WTC11 (cell line): Measurements from ENCODE around the gene SENP5. TPM values are rescaled to one million over a fixed set of nuclear protein-coding genes. Genes with fewer than 3 reads are reported as not detected.

ENCODE experiments used
- ATAC-seq: fragments of 200-7000 bp; cut with Tn5 transposase; 2 replicates; pipeline ENCODE4 v1.10.0; 2021; ENCODE audit warnings: mild to moderate bottlenecking, moderate library complexity
- CTCF ChIA-PET: fragments of 300-600 bp; sonication (Branson Sonifier 250); formaldehyde crosslinking; loops from one replicate; lab custom pipeline; 2021; ENCODE audit warnings: antibody characterized with exemption; lab: Charles Lee
- POLR2A ChIA-PET: fragments of 350-600 bp; sonication (Branson Sonifier 250); formaldehyde crosslinking; loops from one replicate; lab custom pipeline; 2021; ENCODE audit warnings: antibody characterized with exemption; lab: Charles Lee
- DNase-seq: peaks from one replicate; pipeline ENCODE4 v3.0.0; 2021; ENCODE audit warnings: low spot score
- H3K27ac Mint-ChIP-seq: 2 replicates; pipeline ENCODE4 v1.8.0; 2021; ENCODE audit warnings: mixed read lengths
- H3K27me3 Mint-ChIP-seq: 2 replicates; pipeline ENCODE4 v1.8.0; 2021; ENCODE audit warnings: low read depth, mild to moderate bottlenecking, moderate library complexity, mixed read lengths
- H3K36me3 Mint-ChIP-seq: 2 replicates; pipeline ENCODE4 v1.8.0; 2021; ENCODE audit warnings: mixed read lengths
- H3K4me1 Mint-ChIP-seq: 2 replicates; pipeline ENCODE4 v1.8.0; 2022; ENCODE audit warnings: mixed read lengths
- H3K4me3 Mint-ChIP-seq: 2 replicates; pipeline ENCODE4 v1.8.0; 2021; ENCODE audit warnings: mild to moderate bottlenecking, moderate library complexity, mixed read lengths
- H3K9me3 Mint-ChIP-seq: 2 replicates; pipeline ENCODE4 v1.8.0; 2021; ENCODE audit warnings: mixed read lengths
- CREB1 ChIP-seq: sonication (generic); formaldehyde crosslinking; IDR thresholded peaks from 2 replicates; pipeline ENCODE4 v1.8.0; 2023; ENCODE audit warnings: mild to moderate bottlenecking, missing genetic modification reagents
- EMX1 ChIP-seq: fragments of 250-450 bp; sonication (Bioruptor Pico); IDR thresholded peaks from 2 replicates; pipeline ENCODE4 v1.8.0; 2021; ENCODE audit warnings: mild to moderate bottlenecking
- GABPB1 ChIP-seq: sonication (generic); formaldehyde crosslinking; IDR thresholded peaks from 2 replicates; pipeline ENCODE4 v1.8.1; 2023; ENCODE audit warnings: mild to moderate bottlenecking, missing genetic modification reagents
- NFE2L1 ChIP-seq: sonication (generic); formaldehyde crosslinking; IDR thresholded peaks from 2 replicates; pipeline ENCODE4 v1.8.1; 2023; ENCODE audit warnings: missing genetic modification reagents
- TCF7 ChIP-seq: sonication (generic); formaldehyde crosslinking; IDR thresholded peaks from 2 replicates; pipeline ENCODE4 v1.8.0; 2022; ENCODE audit warnings: mild to moderate bottlenecking, low read depth, missing genetic modification reagents, moderate library complexity
- TEAD1 ChIP-seq: sonication (generic); formaldehyde crosslinking; IDR thresholded peaks from 2 replicates; pipeline ENCODE4 v1.8.0; 2022; ENCODE audit warnings: mild to moderate bottlenecking, missing genetic modification reagents
- ZNF232 ChIP-seq: sonication (generic); formaldehyde crosslinking; IDR thresholded peaks from 2 replicates; pipeline ENCODE4 v1.8.0; 2022; ENCODE audit warnings: mild to moderate bottlenecking, missing genetic modification reagents
- ZNF317 ChIP-seq: sonication (generic); formaldehyde crosslinking; IDR thresholded peaks from 2 replicates; pipeline ENCODE4 v1.8.1; 2023; ENCODE audit warnings: low read depth, mild to moderate bottlenecking, moderate library complexity, missing genetic modification reagents, borderline replicate concordance
- ZNF396 ChIP-seq: fragments of 250-450 bp; sonication (Bioruptor Pico); IDR thresholded peaks from 2 replicates; pipeline ENCODE4 v1.8.0; 2021; ENCODE audit warnings: mild to moderate bottlenecking, moderate library complexity, borderline replicate concordance
- ZNF423 ChIP-seq: fragments of 250-450 bp; sonication (Bioruptor Pico); IDR thresholded peaks from 2 replicates; pipeline ENCODE4 v2.1.2; 2022; ENCODE audit warnings: mild to moderate bottlenecking, moderate library complexity
- total RNA-seq: library from RNA; stranded (reverse); gene quantifications from 3 replicates; pipeline ENCODE4 v1.2.3, GENCODE V29; 2021
- TF ChIP-seq, protein P1 (sequence below): fragments of 250-450 bp; sonication (Bioruptor Pico); IDR thresholded peaks from 2 replicates; pipeline ENCODE4 v1.9.0; 2021; ENCODE audit warnings: mild to moderate bottlenecking
- TF ChIP-seq, protein P2 (sequence below): sonication (generic); formaldehyde crosslinking; IDR thresholded peaks from 2 replicates; pipeline ENCODE4 v1.8.1; 2022; ENCODE audit warnings: mild to moderate bottlenecking, missing genetic modification reagents, moderate library complexity, borderline replicate concordance
- TF ChIP-seq, protein P3 (sequence below): sonication (generic); formaldehyde crosslinking; IDR thresholded peaks from 2 replicates; pipeline ENCODE4 v1.8.0; 2023; ENCODE audit warnings: missing genetic modification reagents, mild to moderate bottlenecking, borderline replicate concordance
- TF ChIP-seq, protein P4 (sequence below): sonication (generic); formaldehyde crosslinking; IDR thresholded peaks from 2 replicates; pipeline ENCODE4 v1.8.0; 2022; ENCODE audit warnings: mild to moderate bottlenecking, missing genetic modification reagents
- TF ChIP-seq, protein P5 (sequence below): sonication (generic); formaldehyde crosslinking; IDR thresholded peaks from 2 replicates; pipeline ENCODE4 v1.8.1; 2022; ENCODE audit warnings: mild to moderate bottlenecking, moderate library complexity, missing genetic modification reagents
- TF ChIP-seq, protein P6 (sequence below): fragments of 250-450 bp; sonication (Bioruptor Pico); IDR thresholded peaks from 2 replicates; pipeline ENCODE4 v1.9.0; 2021; ENCODE audit warnings: mild to moderate bottlenecking, borderline replicate concordance
- TF ChIP-seq, protein P7 (sequence below): sonication (generic); formaldehyde crosslinking; conservative IDR thresholded peaks from 2 replicates; pipeline ENCODE4 v1.8.1; 2023; ENCODE audit warnings: mild to moderate bottlenecking, low read depth, missing genetic modification reagents, moderate library complexity
- TF ChIP-seq, protein P8 (sequence below): sonication (generic); formaldehyde crosslinking; IDR thresholded peaks from 2 replicates; pipeline ENCODE4 v1.8.1; 2022; ENCODE audit warnings: low read depth, mild to moderate bottlenecking, moderate library complexity, missing genetic modification reagents, borderline replicate concordance

The SENP5 gene
- total RNA-seq, 1 experiment from 2014 or later: 30.8 TPM

DNA sequence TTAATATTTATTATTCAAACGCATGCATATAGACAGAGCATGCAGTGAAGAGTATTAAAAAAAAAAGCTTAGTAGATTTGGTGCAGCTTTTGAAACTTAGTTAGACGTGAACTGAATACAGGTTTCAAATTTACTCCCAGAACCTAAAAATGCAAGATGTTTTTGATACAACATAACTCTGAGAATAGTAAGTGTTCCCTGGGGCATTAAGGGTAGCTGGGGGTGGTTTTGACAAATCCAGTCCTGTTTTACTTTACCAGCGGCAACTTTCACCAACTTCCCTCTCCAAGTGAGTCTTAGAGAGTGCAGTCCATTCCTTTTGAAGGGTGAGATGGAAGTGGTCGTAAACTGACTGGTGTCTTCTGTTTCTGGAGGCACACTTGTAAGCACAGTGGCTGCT, 63.4 kb downstream of the SENP5 start:
- ChIA-PET POLR2A (no interaction called here), CTCF (interaction anchor here (1.3 kb wide), 1 partner anchor 322 kb away, joined by 4 read pairs; no protein-coding TSS in a partner anchor)
- peaks cover 42% of the 10 kb centered on the region for H3K36me3 Mint-ChIP-seq
- H3K4me3 Mint-ChIP-seq: no peak overlapping the region
- ATAC-seq (no peak), DNase-seq (no peak)
- no peak for TF ChIP-seq ZNF232 (CRISPR knock-in tag)
- TF ChIP-seq, protein P1, sequence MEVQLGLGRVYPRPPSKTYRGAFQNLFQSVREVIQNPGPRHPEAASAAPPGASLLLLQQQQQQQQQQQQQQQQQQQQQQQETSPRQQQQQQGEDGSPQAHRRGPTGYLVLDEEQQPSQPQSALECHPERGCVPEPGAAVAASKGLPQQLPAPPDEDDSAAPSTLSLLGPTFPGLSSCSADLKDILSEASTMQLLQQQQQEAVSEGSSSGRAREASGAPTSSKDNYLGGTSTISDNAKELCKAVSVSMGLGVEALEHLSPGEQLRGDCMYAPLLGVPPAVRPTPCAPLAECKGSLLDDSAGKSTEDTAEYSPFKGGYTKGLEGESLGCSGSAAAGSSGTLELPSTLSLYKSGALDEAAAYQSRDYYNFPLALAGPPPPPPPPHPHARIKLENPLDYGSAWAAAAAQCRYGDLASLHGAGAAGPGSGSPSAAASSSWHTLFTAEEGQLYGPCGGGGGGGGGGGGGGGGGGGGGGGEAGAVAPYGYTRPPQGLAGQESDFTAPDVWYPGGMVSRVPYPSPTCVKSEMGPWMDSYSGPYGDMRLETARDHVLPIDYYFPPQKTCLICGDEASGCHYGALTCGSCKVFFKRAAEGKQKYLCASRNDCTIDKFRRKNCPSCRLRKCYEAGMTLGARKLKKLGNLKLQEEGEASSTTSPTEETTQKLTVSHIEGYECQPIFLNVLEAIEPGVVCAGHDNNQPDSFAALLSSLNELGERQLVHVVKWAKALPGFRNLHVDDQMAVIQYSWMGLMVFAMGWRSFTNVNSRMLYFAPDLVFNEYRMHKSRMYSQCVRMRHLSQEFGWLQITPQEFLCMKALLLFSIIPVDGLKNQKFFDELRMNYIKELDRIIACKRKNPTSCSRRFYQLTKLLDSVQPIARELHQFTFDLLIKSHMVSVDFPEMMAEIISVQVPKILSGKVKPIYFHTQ (CRISPR knock-in tag): no peak
- TF ChIP-seq, protein P2, sequence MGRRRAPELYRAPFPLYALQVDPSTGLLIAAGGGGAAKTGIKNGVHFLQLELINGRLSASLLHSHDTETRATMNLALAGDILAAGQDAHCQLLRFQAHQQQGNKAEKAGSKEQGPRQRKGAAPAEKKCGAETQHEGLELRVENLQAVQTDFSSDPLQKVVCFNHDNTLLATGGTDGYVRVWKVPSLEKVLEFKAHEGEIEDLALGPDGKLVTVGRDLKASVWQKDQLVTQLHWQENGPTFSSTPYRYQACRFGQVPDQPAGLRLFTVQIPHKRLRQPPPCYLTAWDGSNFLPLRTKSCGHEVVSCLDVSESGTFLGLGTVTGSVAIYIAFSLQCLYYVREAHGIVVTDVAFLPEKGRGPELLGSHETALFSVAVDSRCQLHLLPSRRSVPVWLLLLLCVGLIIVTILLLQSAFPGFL (CRISPR knock-in tag): no peak
- TF ChIP-seq, protein P3, sequence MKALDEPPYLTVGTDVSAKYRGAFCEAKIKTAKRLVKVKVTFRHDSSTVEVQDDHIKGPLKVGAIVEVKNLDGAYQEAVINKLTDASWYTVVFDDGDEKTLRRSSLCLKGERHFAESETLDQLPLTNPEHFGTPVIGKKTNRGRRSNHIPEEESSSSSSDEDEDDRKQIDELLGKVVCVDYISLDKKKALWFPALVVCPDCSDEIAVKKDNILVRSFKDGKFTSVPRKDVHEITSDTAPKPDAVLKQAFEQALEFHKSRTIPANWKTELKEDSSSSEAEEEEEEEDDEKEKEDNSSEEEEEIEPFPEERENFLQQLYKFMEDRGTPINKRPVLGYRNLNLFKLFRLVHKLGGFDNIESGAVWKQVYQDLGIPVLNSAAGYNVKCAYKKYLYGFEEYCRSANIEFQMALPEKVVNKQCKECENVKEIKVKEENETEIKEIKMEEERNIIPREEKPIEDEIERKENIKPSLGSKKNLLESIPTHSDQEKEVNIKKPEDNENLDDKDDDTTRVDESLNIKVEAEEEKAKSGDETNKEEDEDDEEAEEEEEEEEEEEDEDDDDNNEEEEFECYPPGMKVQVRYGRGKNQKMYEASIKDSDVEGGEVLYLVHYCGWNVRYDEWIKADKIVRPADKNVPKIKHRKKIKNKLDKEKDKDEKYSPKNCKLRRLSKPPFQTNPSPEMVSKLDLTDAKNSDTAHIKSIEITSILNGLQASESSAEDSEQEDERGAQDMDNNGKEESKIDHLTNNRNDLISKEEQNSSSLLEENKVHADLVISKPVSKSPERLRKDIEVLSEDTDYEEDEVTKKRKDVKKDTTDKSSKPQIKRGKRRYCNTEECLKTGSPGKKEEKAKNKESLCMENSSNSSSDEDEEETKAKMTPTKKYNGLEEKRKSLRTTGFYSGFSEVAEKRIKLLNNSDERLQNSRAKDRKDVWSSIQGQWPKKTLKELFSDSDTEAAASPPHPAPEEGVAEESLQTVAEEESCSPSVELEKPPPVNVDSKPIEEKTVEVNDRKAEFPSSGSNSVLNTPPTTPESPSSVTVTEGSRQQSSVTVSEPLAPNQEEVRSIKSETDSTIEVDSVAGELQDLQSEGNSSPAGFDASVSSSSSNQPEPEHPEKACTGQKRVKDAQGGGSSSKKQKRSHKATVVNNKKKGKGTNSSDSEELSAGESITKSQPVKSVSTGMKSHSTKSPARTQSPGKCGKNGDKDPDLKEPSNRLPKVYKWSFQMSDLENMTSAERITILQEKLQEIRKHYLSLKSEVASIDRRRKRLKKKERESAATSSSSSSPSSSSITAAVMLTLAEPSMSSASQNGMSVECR (CRISPR knock-in tag): no peak
- TF ChIP-seq, protein P4, sequence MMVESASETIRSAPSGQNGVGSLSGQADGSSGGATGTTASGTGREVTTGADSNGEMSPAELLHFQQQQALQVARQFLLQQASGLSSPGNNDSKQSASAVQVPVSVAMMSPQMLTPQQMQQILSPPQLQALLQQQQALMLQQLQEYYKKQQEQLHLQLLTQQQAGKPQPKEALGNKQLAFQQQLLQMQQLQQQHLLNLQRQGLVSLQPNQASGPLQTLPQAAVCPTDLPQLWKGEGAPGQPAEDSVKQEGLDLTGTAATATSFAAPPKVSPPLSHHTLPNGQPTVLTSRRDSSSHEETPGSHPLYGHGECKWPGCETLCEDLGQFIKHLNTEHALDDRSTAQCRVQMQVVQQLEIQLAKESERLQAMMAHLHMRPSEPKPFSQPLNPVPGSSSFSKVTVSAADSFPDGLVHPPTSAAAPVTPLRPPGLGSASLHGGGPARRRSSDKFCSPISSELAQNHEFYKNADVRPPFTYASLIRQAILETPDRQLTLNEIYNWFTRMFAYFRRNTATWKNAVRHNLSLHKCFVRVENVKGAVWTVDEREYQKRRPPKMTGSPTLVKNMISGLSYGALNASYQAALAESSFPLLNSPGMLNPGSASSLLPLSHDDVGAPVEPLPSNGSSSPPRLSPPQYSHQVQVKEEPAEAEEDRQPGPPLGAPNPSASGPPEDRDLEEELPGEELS: no peak
- TF ChIP-seq ZNF423 (CRISPR knock-in tag): no peak
- no peak for TF ChIP-seq ZNF317
- TF ChIP-seq, protein P5, sequence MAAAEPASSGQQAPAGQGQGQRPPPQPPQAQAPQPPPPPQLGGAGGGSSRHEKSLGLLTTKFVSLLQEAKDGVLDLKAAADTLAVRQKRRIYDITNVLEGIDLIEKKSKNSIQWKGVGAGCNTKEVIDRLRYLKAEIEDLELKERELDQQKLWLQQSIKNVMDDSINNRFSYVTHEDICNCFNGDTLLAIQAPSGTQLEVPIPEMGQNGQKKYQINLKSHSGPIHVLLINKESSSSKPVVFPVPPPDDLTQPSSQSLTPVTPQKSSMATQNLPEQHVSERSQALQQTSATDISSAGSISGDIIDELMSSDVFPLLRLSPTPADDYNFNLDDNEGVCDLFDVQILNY (CRISPR knock-in tag): no peak
- no peak for TF ChIP-seq EMX1 (CRISPR knock-in tag)
- no peak for TF ChIP-seq ZNF396 (CRISPR knock-in tag)
- no peak for TF ChIP-seq TCF7 (CRISPR knock-in tag)
- no peak for TF ChIP-seq NFE2L1 (CRISPR knock-in tag)
- TF ChIP-seq, protein P6, sequence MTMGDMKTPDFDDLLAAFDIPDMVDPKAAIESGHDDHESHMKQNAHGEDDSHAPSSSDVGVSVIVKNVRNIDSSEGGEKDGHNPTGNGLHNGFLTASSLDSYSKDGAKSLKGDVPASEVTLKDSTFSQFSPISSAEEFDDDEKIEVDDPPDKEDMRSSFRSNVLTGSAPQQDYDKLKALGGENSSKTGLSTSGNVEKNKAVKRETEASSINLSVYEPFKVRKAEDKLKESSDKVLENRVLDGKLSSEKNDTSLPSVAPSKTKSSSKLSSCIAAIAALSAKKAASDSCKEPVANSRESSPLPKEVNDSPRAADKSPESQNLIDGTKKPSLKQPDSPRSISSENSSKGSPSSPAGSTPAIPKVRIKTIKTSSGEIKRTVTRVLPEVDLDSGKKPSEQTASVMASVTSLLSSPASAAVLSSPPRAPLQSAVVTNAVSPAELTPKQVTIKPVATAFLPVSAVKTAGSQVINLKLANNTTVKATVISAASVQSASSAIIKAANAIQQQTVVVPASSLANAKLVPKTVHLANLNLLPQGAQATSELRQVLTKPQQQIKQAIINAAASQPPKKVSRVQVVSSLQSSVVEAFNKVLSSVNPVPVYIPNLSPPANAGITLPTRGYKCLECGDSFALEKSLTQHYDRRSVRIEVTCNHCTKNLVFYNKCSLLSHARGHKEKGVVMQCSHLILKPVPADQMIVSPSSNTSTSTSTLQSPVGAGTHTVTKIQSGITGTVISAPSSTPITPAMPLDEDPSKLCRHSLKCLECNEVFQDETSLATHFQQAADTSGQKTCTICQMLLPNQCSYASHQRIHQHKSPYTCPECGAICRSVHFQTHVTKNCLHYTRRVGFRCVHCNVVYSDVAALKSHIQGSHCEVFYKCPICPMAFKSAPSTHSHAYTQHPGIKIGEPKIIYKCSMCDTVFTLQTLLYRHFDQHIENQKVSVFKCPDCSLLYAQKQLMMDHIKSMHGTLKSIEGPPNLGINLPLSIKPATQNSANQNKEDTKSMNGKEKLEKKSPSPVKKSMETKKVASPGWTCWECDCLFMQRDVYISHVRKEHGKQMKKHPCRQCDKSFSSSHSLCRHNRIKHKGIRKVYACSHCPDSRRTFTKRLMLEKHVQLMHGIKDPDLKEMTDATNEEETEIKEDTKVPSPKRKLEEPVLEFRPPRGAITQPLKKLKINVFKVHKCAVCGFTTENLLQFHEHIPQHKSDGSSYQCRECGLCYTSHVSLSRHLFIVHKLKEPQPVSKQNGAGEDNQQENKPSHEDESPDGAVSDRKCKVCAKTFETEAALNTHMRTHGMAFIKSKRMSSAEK (CRISPR knock-in tag): no peak
- TF ChIP-seq, protein P7, sequence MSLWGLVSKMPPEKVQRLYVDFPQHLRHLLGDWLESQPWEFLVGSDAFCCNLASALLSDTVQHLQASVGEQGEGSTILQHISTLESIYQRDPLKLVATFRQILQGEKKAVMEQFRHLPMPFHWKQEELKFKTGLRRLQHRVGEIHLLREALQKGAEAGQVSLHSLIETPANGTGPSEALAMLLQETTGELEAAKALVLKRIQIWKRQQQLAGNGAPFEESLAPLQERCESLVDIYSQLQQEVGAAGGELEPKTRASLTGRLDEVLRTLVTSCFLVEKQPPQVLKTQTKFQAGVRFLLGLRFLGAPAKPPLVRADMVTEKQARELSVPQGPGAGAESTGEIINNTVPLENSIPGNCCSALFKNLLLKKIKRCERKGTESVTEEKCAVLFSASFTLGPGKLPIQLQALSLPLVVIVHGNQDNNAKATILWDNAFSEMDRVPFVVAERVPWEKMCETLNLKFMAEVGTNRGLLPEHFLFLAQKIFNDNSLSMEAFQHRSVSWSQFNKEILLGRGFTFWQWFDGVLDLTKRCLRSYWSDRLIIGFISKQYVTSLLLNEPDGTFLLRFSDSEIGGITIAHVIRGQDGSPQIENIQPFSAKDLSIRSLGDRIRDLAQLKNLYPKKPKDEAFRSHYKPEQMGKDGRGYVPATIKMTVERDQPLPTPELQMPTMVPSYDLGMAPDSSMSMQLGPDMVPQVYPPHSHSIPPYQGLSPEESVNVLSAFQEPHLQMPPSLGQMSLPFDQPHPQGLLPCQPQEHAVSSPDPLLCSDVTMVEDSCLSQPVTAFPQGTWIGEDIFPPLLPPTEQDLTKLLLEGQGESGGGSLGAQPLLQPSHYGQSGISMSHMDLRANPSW (CRISPR knock-in tag): no peak
- TF ChIP-seq CREB1 (CRISPR knock-in tag): no peak
- no peak for TF ChIP-seq TEAD1 (CRISPR knock-in tag)
- no peak for TF ChIP-seq GABPB1 (CRISPR knock-in tag)
- TF ChIP-seq, protein P8, sequence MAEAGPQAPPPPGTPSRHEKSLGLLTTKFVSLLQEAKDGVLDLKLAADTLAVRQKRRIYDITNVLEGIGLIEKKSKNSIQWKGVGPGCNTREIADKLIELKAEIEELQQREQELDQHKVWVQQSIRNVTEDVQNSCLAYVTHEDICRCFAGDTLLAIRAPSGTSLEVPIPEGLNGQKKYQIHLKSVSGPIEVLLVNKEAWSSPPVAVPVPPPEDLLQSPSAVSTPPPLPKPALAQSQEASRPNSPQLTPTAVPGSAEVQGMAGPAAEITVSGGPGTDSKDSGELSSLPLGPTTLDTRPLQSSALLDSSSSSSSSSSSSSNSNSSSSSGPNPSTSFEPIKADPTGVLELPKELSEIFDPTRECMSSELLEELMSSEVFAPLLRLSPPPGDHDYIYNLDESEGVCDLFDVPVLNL: no peak
- H3K27ac Mint-ChIP-seq: no peak overlapping the region
- H3K4me1 Mint-ChIP-seq: peaks cover 13% of the 10 kb centered on the region
- H3K27me3 Mint-ChIP-seq: no peaks in the 10 kb centered on the region
- no peaks in the 10 kb centered on the region for H3K9me3 Mint-ChIP-seq
